DND-41 (cell line): ENCODE data around the gene STXBP5.

Experiments used
- ATAC-seq: fragments of 200-7000 bp; cut with Tn5 transposase; 3 replicates; pipeline ENCODE4 v1.9.1; 2021; ENCODE audit warnings: low read depth; ENCODE audit not compliant: insufficient read depth
- DNase-seq: peaks from one replicate; pipeline ENCODE4 v3.0.0-alpha.2; 2020
- H2AFZ ChIP-seq: 2 replicates; pipeline ENCODE4 v1.6.0; 2012; ENCODE audit warnings: low read depth, low read length
- H3K27ac ChIP-seq: 2 replicates; pipeline ENCODE4 v1.5.1; 2012; ENCODE audit warnings: low read length, inconsistent platforms
- H3K27me3 ChIP-seq: fragments of 200-600 bp; sonication (generic); 2 replicates; pipeline ENCODE4 v1.6.0; 2012; ENCODE audit warnings: low read length, mild to moderate bottlenecking, inconsistent platforms; ENCODE audit not compliant: insufficient read depth, poor library complexity
- H3K36me3 ChIP-seq: 2 replicates; pipeline ENCODE4 v1.5.1; 2012; ENCODE audit warnings: low read length, inconsistent platforms; ENCODE audit not compliant: insufficient read depth
- H3K4me1 ChIP-seq: 2 replicates; pipeline ENCODE4 v1.5.1; 2012; ENCODE audit warnings: mild to moderate bottlenecking, low read length; ENCODE audit not compliant: insufficient read depth
- H3K4me2 ChIP-seq: 2 replicates; pipeline ENCODE4 v1.6.0; 2012; ENCODE audit warnings: mild to moderate bottlenecking, moderate library complexity, low read length, inconsistent platforms; ENCODE audit not compliant: insufficient read depth
- H3K4me3 ChIP-seq, 2 experiments: fragments of 200-600 bp in 1 of 2; shearing (Covaris generic) in 1 of 2; 2 replicates each; pipeline ENCODE4 v1.5.1; 2012 to 2016; ENCODE audit warnings: inconsistent platforms in 2 of 2, low read length in 2 of 2, mild to moderate bottlenecking in 2 of 2, low read depth in 1 of 2, moderate library complexity in 1 of 2
- H3K79me2 ChIP-seq: 2 replicates; pipeline ENCODE4 v1.6.0; 2012; ENCODE audit warnings: low read length, inconsistent platforms; ENCODE audit not compliant: insufficient read depth
- H3K9ac ChIP-seq: 2 replicates; pipeline ENCODE4 v1.6.0; 2012; ENCODE audit warnings: low read depth, mild to moderate bottlenecking, inconsistent platforms, low read length, moderate library complexity
- H3K9me3 ChIP-seq: 2 replicates; pipeline ENCODE4 v1.5.1; 2012; ENCODE audit warnings: low read length, moderate library complexity, mild to moderate bottlenecking, inconsistent platforms; ENCODE audit not compliant: insufficient read depth, severe bottlenecking
- H4K20me1 ChIP-seq: 2 replicates; pipeline ENCODE4 v1.6.0; 2012; ENCODE audit warnings: low read length; ENCODE audit not compliant: insufficient read depth
- EZH2 ChIP-seq: IDR thresholded peaks from 3 replicates; pipeline ENCODE4 v1.6.1; 2012; ENCODE audit warnings: borderline replicate concordance, low read depth, mild to moderate bottlenecking, moderate library complexity, low read length, inconsistent platforms; ENCODE audit not compliant: severe bottlenecking
- TF ChIP-seq, protein P1 (sequence below): IDR thresholded peaks from 2 replicates; pipeline ENCODE4 v1.5.1; 2012; ENCODE audit warnings: borderline replicate concordance, low read length, moderate library complexity, mild to moderate bottlenecking; ENCODE audit not compliant: poor library complexity, severe bottlenecking; ENCODE audit errors: extremely low read depth

STXBP5 gene

DNA sequence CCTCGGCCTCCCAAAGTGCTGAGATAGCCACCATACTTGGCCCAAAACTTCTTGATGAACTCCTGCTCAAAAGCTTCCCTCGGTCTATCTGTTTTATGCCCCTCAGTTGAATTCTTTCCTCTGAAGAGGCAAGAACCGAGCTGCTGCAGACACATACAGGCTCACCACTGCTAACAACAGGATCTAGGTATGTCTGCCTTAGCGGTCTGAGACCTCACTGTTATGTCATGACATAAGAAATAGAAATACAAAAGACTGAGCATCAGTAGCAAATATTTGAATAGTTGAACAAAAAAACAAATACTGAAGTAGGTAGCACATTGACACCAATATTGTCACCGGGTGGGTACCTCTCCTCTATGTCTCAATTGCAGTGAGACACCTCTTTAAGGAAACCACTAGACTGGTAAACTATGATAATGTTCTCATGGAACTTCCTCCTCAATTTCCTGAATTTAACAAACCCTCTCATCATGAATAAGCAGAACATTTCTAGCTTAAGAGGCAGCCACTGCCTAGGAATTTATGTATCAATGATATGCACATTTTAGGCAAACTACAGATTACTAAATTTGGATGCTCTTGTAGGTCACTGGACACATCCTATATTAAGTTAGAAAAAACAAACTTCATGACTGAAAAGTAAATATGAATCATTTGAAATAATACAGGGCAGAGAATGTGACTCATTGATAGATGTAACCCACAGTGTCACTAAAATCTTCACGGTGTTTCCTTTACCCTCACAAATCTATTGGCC lies 9.4 kb upstream of the STXBP5 start:
- no peaks in the 10 kb centered on the region for H3K4me1 ChIP-seq
- no peak overlapping the region for H2AFZ ChIP-seq
- H3K9me3 ChIP-seq: no peaks in the 10 kb centered on the region
- no peak overlapping the region for H3K9ac ChIP-seq
- no peaks in the 10 kb centered on the region for H4K20me1 ChIP-seq
- no peaks in the 10 kb centered on the region for H3K36me3 ChIP-seq
- H3K79me2 ChIP-seq: no peaks in the 10 kb centered on the region
- no peak overlapping the region for H3K4me3 ChIP-seq
- DNase-seq (no peak), ATAC-seq (no peak)
- TF ChIP-seq, protein P1, sequence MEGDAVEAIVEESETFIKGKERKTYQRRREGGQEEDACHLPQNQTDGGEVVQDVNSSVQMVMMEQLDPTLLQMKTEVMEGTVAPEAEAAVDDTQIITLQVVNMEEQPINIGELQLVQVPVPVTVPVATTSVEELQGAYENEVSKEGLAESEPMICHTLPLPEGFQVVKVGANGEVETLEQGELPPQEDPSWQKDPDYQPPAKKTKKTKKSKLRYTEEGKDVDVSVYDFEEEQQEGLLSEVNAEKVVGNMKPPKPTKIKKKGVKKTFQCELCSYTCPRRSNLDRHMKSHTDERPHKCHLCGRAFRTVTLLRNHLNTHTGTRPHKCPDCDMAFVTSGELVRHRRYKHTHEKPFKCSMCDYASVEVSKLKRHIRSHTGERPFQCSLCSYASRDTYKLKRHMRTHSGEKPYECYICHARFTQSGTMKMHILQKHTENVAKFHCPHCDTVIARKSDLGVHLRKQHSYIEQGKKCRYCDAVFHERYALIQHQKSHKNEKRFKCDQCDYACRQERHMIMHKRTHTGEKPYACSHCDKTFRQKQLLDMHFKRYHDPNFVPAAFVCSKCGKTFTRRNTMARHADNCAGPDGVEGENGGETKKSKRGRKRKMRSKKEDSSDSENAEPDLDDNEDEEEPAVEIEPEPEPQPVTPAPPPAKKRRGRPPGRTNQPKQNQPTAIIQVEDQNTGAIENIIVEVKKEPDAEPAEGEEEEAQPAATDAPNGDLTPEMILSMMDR: no peak
- no peak for TF ChIP-seq EZH2
- H3K27me3 ChIP-seq: no peaks in the 10 kb centered on the region
- no peak overlapping the region for H3K4me2 ChIP-seq
- no peak overlapping the region for H3K27ac ChIP-seq

- TF ChIP-seq, protein P1: no peak
- TF ChIP-seq EZH2: no peak
- no peak overlapping the region for H3K9ac ChIP-seq
- H3K4me3 ChIP-seq: no peak overlapping the region
- ATAC-seq: no peak
- DNase-seq: no peak
- no peak overlapping the region for H3K4me2 ChIP-seq
- no peaks in the 10 kb centered on the region for H3K27me3 ChIP-seq
- no peaks in the 10 kb centered on the region for H3K4me1 ChIP-seq
- H2AFZ ChIP-seq: no peak overlapping the region
- no peaks in the 10 kb centered on the region for H4K20me1 ChIP-seq
- no peaks in the 10 kb centered on the region for H3K79me2 ChIP-seq
- H3K9me3 ChIP-seq: no peaks in the 10 kb centered on the region
- H3K36me3 ChIP-seq: no peaks in the 10 kb centered on the region
- H3K27ac ChIP-seq: no peak overlapping the region
Measured at GRCh38 chr6:147195510-147195909, 8.7 kb upstream of the STXBP5 start.

DNA sequence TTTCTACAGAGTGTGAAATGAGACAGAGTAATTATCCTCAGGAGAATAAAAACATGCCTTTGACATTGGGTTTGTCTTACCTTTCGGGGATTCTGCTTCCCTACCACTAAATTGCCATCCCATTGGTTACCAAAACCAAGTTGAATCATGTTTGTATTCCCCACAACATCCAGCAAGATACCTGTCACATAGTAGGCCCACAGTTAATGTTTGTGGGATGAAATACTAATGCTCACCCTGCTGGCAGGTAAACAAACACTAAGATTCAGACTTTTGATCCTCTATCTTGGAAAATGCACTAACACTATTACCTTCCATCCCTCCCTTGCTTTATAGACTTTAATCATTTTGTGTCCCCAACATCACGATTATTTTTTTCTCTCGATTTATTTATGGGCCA lies 8.2 kb upstream of the STXBP5 start:
- no peak for DNase-seq
- Histone ChIP-seq H3K36me3 (no peaks in the 10 kb centered on the region), H4K20me1 (no peaks in the 10 kb centered on the region), H3K79me2 (no peaks in the 10 kb centered on the region), H3K27me3 (no peaks in the 10 kb centered on the region), H3K9ac (no peak overlapping the region), H3K4me1 (no peaks in the 10 kb centered on the region), H3K4me3 (no peak overlapping the region), H3K27ac (no peak overlapping the region), H3K4me2 (no peak overlapping the region), H2AFZ (no peak overlapping the region), H3K9me3 (no peaks in the 10 kb centered on the region)
- TF ChIP-seq EZH2: no peak
- TF ChIP-seq, protein P1: no peak
- ATAC-seq: no peak

- ATAC-seq (no peak), DNase-seq (no peak)
- Histone ChIP-seq H3K4me2 (no peak overlapping the region), H3K9me3 (no peaks in the 10 kb centered on the region), H3K27me3 (no peaks in the 10 kb centered on the region), H3K4me3 (no peak overlapping the region), H2AFZ (no peak overlapping the region), H3K79me2 (peaks cover 6% of the 10 kb centered on the region; the same call in 1 of the 2 replicates), H3K36me3 (no peaks in the 10 kb centered on the region), H3K9ac (no peak overlapping the region), H3K4me1 (peaks cover 22% of the 10 kb centered on the region), H3K27ac (no peak overlapping the region), H4K20me1 (no peaks in the 10 kb centered on the region)
- TF ChIP-seq, protein P1: no peak
- no peak for TF ChIP-seq EZH2
Measured at GRCh38 chr6:147200711-147201110, 3.5 kb upstream of the STXBP5 start.
